Measurements from ENCODE around the gene SHROOM1.
"Not testable (repeated sequence)": the region's sequence is repeated elsewhere in the genome, so short reads cannot be mapped to it uniquely, and the experiment has no call there.

Gene SHROOM1

DNA sequence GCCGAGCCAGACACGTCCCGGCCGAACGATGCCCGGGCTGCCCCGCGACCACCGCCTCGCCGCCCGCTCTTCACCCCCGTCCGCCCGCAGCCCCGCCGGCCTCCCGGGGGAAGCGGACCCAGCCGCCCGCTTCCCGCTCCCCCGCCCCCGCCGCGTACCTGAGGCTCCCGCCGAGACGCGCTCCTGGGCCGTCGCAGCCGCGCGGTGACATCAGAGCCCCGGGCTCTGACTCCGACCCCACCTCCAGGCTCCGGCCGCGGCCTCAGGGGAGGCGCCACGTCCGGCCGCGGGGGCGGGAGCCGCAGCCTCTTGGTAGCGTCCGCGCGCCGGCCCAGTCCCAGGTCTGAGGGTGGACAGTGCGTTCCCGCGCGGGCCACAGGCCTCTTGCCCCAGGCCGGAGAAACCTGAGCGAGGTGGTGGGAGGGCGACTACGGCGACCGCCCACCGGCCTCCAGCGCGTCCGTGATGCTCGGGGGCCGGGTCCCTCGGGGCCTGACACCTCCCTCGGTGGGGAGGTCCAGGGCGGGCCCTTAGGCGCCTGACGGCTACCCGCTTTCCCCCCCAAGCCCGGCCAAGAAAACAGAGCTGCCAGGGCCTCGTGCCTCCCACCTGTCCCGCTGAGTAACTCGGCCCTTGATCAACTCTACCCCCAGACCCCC, at the start of gene SHROOM1:
SHROOM1 (minus strand) TSS at position 212 of the 659 bp plus-strand sequence. CDS start 4,507 bp downstream, outside the sequence.
- no peak for DNase-seq (ENCODE audit: low read depth)

GRCh38 chr5:132877938-132878337, 47.5 kb upstream of the SHROOM1 start:
- DNase-seq (ENCODE audit: low read depth): no peak

- no peak for DNase-seq (ENCODE audit: low read depth)
Measured at GRCh38 chr5:132877466-132877865, 47.0 kb upstream of the SHROOM1 start.

GRCh38 chr5:132876020-132876759, 45.7 kb upstream of the SHROOM1 start:
- DNase-seq (ENCODE audit: low read depth): no peak

DNA sequence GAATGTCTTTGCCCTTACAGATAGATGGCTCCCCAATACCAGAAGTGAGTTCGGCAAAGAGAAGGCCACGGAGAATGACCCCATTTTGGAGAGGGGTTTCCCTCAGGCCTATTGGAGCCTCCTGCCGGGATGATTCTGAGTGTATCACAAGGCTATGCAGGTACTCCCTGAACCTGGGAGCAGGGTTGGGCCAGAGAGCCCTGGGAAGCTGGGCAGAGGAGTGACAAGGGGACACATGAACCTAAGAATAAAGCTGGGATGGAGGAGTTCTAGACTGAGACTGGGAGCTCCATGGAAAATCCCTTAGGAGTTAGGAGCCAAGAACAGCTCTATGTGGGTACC, 43.5 kb upstream of the SHROOM1 start:
- DNase-seq (ENCODE audit: low read depth): no peak

- no peak for DNase-seq (ENCODE audit: low read depth)
Measured at GRCh38 chr5:132873119-132873929, 42.9 kb upstream of the SHROOM1 start, which contains the start of gene LEAP2. TSS of gene LEAP2 (plus strand) at chr5:132873668. CDS start at chr5:132873695, 27 bp downstream.

- DNase-seq (ENCODE audit: low read depth): no peak
Measured at GRCh38 chr5:132872788-132873118, 42.3 kb upstream of the SHROOM1 start.

DNA sequence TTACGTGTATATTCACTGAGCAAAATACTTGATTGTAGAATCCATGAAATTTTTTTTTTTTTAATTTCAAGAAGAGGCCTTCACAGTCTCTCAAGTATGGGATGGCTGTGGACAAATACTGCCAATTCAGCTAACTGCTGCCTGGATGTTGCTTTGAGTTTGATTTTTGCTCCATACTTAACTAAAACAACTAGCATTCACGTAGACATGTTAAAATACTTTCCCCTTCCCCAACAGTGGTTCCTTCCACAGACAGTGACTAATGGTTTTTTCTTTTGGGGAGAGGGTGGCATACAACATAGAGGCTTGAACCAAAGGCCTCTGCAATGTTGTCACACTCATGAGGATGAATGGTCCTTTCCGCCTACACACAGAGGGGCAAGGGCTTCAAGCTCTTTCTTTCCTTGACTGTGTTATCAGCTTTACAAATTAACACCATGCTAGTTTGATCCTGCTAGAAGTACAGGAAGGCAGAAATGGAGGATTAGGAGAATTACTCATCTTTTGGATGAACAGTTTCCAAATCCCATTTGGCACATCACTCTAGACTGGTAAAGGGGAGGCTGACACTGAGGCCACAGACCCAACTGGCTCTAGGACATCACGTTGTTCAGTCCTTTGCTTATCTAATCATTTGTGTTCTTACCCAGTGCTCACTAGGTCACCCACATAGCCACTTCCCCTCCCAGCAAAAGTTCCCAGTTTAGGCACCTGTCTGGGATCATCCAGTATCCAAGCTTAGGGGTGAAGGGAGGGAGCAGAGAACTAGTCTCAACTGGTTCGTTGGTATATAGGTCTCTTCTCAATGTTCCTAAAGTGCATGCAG, 41.2 kb upstream of the SHROOM1 start:
- no peak for DNase-seq (ENCODE audit: low read depth)

GRCh38 chr5:132870801-132871200, 40.4 kb upstream of the SHROOM1 start:
- no peak for DNase-seq (ENCODE audit: low read depth)

DNA sequence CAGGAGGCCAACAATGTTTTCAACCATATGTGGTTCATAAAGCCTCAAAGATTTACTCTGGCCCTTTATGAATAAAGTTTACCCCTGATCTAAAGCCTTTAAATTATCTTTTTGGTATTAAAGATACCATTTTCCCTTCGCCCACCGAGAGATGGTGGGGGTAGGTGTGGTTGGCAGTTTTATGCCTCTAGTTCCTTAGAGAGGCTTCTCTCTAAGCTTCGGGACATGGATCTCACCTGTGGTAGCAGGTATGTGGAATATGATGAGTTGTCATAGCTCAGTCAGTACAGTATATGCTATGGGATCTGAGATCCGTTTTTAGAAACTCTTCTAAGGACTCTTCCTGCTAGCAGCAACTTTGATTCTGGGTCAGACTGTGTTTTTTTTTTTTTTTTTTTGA, 38.3 kb upstream of the SHROOM1 start:
- DNase-seq (ENCODE audit: low read depth): no peak

DNA sequence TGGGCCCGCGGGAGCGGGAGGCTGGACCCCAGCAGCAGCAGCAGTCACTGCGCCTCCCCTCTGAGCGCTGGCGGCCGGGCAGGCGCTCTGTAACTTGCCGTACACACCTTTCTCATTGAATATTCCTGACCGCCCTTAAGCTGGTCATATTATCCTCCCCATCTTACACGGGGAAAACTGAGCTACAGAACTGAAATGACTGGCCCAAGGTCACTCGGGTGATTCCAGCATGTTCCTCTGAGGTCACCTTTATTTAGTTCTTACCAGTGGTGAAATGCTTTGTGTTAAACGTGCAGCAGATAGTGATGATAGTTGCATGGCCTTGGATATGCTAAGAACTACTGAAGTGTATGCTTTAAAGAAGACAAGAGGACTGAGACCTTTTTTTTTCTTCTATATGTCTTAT, 36.6 kb upstream of the SHROOM1 start:
- DNase-seq (ENCODE audit: low read depth): no peak

- DNase-seq (ENCODE audit: low read depth): peak; percentile 99
Measured at GRCh38 chr5:132866342-132867045, 36.0 kb upstream of the SHROOM1 start, which contains the start of the genes GDF9 and UQCRQ. TSS of gene GDF9 (minus strand) at chr5:132866469. CDS start at chr5:132864533, 1,936 bp downstream. TSS of gene UQCRQ (plus strand) at chr5:132866642. CDS start at chr5:132866882, 240 bp downstream.

- DNase-seq (ENCODE audit: low read depth): no peak
Measured at GRCh38 chr5:132865668-132866341, 35.4 kb upstream of the SHROOM1 start.

DNA sequence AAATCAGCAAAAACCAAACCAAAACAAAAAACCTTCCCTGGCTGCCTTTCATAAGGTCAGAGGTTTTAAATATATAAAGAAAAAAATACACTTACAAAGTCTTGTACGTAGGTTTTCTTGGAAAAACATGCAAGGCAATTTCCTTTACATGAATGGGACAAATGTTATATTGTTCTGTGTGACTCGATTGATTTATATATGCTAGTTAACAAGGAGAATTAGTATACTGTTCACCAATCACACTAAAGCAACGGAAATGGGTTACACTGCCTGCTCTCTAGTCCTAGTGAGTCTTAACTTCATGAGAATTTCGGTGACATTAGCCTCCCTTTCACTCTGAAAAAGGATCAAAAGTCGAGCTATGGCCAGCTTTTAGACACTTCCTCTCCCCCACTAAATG, 30.3 kb upstream of the SHROOM1 start:
- DNase-seq (ENCODE audit: low read depth): no peak

DNA sequence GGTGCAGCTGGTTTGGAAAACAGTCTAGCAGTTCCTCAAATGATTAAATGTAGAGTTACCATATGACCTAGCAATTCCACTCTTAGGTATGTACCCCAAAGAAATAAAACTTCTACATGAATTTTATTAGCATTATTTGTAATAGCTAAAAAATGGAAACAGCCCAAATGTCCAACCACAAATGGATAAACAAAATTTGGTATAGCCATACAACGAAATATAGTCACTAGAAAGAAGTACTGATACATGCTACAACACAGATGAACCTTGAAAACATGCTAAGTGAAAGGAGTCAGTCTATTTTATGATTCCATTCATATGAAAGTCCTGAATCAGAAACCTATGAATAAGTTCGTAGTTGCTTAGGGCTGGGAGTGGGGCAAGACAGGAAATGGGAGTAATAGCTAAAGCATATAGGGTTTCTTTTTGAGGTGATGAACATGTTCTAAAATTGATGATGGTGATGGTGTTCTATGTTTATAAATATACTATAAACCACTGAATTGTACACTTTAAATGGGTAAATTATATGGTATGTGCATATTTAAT, 29.5 kb upstream of the SHROOM1 start:
- DNase-seq (ENCODE audit: low read depth): no peak

DNA sequence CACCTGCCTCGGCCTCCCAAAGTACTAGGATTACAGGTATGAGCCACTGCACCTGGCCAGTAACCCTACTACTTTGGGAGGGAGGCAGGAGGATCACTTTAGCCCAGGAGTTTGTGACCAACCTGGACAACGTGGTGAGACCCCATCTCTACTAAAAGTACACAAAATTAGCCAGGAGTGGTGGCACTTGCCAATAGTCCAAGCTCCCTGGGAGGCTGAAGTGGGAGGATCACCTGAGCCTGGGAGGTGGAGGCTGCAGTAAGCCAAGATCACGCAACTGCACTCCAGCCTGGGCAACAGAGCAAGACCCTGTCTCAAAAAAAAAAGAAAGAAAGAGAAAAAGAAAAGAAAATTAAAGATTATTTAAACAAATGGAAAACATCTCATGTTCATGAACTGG, 25.6 kb upstream of the SHROOM1 start:
- DNase-seq (ENCODE audit: low read depth): no peak

GRCh38 chr5:132854992-132855391, 24.5 kb upstream of the SHROOM1 start:
- DNase-seq (ENCODE audit: low read depth): not testable (repeated sequence)

- DNase-seq (ENCODE audit: low read depth): no peak
Measured at GRCh38 chr5:132854301-132854700, 23.9 kb upstream of the SHROOM1 start.

DNA sequence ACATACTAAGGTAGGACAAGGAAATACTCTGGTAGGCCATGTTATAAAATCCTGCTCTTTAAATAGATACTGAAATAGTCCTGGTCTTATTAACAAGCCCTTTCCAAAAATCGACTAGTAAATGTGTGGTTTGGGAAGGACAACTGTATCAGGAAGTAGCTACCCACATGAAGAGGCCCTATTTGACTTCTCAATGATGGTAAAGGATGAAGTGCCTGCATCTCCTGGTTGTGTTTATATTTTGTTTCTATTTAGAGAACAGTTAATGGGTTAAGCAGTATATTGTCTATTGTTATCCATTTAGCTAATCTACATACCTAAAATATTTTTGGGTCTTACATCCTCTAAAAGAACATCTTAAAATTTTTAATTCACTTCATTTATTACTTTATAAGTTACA, 23.3 kb upstream of the SHROOM1 start:
- no peak for DNase-seq (ENCODE audit: low read depth)

- no peak for DNase-seq (ENCODE audit: low read depth)
Measured at GRCh38 chr5:132853323-132853722, 22.9 kb upstream of the SHROOM1 start.

Measured in GM04504 (cell line).